ENCODE results near the gene TMPRSS13.

The TMPRSS13 gene

GRCh38 chr11:117855186-117855845 is 73.9 kb downstream of the TMPRSS13 start:
- no peak overlapping the region for H3K4me3 ChIP-seq (replicated peaks in 1 of 2; ENCODE audit: low read depth in 2 of 2, low read length in 2 of 2)
- DNase-seq (ENCODE audit: low read depth in 2 of 2): no peak
- no peak for TF ChIP-seq CTCF (IDR thresholded peaks at IDR 0.05; ENCODE audit: low read depth, low read length)

GRCh38 chr11:117852309-117852708 is 76.9 kb downstream of the TMPRSS13 start:
- no peak for DNase-seq (ENCODE audit: low read depth in 2 of 2)
- H3K4me3 ChIP-seq (replicated peaks in 1 of 2; ENCODE audit: low read depth in 2 of 2, low read length in 2 of 2): no peak overlapping the region
- no peak for TF ChIP-seq CTCF (IDR thresholded peaks at IDR 0.05; ENCODE audit: low read depth, low read length)

- no peak for TF ChIP-seq CTCF (IDR thresholded peaks at IDR 0.05; ENCODE audit: low read depth, low read length)
- peak in 1 of 2 donors; percentile 26 for DNase-seq (ENCODE audit: low read depth in 2 of 2)
- H3K4me3 ChIP-seq (replicated peaks in 1 of 2; ENCODE audit: low read depth in 2 of 2, low read length in 2 of 2): no peak overlapping the region
Observed at GRCh38 chr11:117851852-117852251, 77.3 kb downstream of the TMPRSS13 start.

- DNase-seq (ENCODE audit: low read depth in 2 of 2): peak; percentile 7 to 43
- TF ChIP-seq CTCF (IDR thresholded peaks at IDR 0.05; ENCODE audit: low read depth, low read length): no peak
- H3K4me3 ChIP-seq (replicated peaks in 1 of 2; ENCODE audit: low read depth in 2 of 2, low read length in 2 of 2): no peak overlapping the region
Observed at GRCh38 chr11:117851106-117851505, 78.1 kb downstream of the TMPRSS13 start.

Measured in cardiac fibroblast (primary cell).